ENCODE data around the gene ICA1. TPM values are rescaled to one million over a fixed set of nuclear protein-coding genes. Genes with fewer than 3 reads are reported as not detected.

Gene ICA1
- polyA plus RNA-seq, 2 of the 4 experiments (the other 2 are of a cell fraction), result 0.66 to 2.0 TPM

DNA sequence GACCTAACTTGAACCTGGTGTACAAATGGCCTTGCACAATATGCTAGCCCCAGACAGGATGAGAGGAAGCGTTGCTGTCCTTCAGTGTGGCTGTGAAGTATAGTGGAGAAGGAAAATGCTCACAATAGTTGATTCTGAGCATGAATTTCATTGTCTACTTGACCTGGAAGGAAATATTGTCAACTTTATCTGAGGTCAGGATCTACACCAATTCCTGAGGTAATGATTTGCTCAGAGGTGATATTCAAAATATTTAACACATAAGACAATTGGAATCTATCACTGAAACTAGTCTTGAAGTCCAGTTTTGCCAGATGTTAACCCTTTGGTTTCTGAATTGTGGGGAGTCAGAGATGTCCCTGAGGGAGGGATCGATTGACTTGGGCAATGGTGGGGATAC lies 20.9 kb upstream of the ICA1 start:
- H3K9me3 ChIP-seq, result no peaks in the 10 kb centered on the region
- no peaks in the 10 kb centered on the region for H3K4me1 ChIP-seq
- no peak overlapping the region for H3K4me2 ChIP-seq
- ATAC-seq, result no peak
- ChIA-PET CTCF (no interaction called here), POLR2A (no interaction called here)
- no peak overlapping the region for H3K4me3 ChIP-seq
- 24% methylated on average over 2 of the region's 2 CpGs for WGBS (ENCODE audit: missing lambda C conversion rate)
- no peak for FAIRE-seq
- DNase-seq (ENCODE audit: low read depth in 1 of 2, low spot score in 1 of 2), result no peak
- H3K27ac ChIP-seq, result no peak overlapping the region
- TF ChIP-seq NPAS2 (CRISPR knock-in tag; IDR thresholded peaks at IDR 0.05; ENCODE audit: borderline replicate concordance), result no peak
- TF ChIP-seq FOXS1 (CRISPR knock-in tag; IDR thresholded peaks at IDR 0.05), result no peak
- no peak for TF ChIP-seq RARB (CRISPR knock-in tag; IDR thresholded peaks at IDR 0.05)
- TF ChIP-seq KDM5A (IDR thresholded peaks at IDR 0.05), result no peak
- TF ChIP-seq TFCP2L1 (CRISPR knock-in tag; IDR thresholded peaks at IDR 0.05), result no peak
- TF ChIP-seq HOXB13 (CRISPR knock-in tag; IDR thresholded peaks at IDR 0.05; ENCODE audit: low read depth), result no peak
- no peak for TF ChIP-seq HOXA7 (CRISPR knock-in tag; IDR thresholded peaks at IDR 0.05)
- TF ChIP-seq, protein P1, sequence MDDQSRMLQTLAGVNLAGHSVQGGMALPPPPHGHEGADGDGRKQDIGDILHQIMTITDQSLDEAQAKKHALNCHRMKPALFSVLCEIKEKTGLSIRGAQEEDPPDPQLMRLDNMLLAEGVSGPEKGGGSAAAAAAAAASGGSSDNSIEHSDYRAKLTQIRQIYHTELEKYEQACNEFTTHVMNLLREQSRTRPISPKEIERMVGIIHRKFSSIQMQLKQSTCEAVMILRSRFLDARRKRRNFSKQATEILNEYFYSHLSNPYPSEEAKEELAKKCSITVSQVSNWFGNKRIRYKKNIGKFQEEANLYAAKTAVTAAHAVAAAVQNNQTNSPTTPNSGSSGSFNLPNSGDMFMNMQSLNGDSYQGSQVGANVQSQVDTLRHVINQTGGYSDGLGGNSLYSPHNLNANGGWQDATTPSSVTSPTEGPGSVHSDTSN (IDR thresholded peaks at IDR 0.05), result no peak
- no peak for TF ChIP-seq EHF (CRISPR knock-in tag; IDR thresholded peaks at IDR 0.05)

DNA sequence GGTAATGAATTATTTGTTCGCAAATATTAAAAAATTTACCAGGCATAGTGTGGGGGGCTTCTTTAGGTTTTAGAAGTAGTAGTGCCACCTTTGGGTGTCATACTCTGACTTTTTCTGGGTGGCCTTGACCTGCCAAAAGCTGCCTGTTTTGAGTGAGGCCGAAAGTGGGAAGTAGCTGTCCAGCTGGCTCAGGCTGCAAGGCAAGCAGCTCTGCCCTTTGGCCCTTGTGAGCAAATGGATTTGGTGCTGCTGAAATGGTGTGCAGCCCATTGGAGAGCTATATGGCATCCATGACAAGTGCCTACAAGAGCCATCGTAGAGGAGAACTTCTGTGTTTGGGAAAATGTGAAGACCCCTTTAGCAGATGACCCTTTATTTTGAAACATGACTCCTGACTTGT lies 20.2 kb upstream of the ICA1 start:
- Histone ChIP-seq H3K9me3 (no peaks in the 10 kb centered on the region), H3K4me3 (no peak overlapping the region), H3K4me2 (no peak overlapping the region), H3K4me1 (no peaks in the 10 kb centered on the region), H3K27ac (no peak overlapping the region)
- ATAC-seq (no peak), DNase-seq (ENCODE audit: low read depth in 1 of 2, low spot score in 1 of 2) (no peak), FAIRE-seq (no peak)
- WGBS (ENCODE audit: missing lambda C conversion rate), result 30% methylated on average over 3 of the region's 3 CpGs
- CTCF ChIA-PET, result interaction anchor here (0.7 kb wide), 1 partner anchor 1012 kb away, joined by 3 read pairs; no protein-coding TSS in a partner anchor
- POLR2A ChIA-PET, result no interaction called here
- TF ChIP-seq ZNF302 (CRISPR knock-in tag; IDR thresholded peaks at IDR 0.05), result no peak

DNA sequence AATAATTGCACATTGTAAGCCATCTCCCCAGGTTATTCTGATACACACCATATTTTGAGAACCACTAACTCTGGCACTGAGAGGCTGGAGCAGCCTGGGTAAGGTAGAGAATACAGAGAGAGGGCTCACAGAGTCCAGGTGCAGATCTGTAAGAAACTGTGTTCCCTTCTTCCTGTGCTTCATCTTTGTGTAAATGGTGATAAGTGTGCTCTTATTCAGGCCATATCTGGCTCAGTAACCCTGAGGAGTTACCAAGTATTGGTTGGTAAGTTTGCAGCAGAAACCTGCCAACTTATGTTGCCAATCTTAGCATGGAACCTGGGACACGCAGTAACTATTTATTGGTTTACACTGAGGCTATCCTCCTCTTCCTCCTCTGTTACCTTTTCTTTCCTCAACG lies 16.2 kb upstream of the ICA1 start:
- ATAC-seq, result no peak
- ChIA-PET POLR2A (no interaction called here), CTCF (no interaction called here)
- Histone ChIP-seq H3K4me3 (no peak overlapping the region), H3K4me2 (no peak overlapping the region), H3K4me1 (no peaks in the 10 kb centered on the region), H3K27ac (no peak overlapping the region), H3K9me3 (no peaks in the 10 kb centered on the region)
- WGBS (ENCODE audit: missing lambda C conversion rate), result 31% methylated on average over 2 of the region's 2 CpGs
- TF ChIP-seq, protein P2, sequence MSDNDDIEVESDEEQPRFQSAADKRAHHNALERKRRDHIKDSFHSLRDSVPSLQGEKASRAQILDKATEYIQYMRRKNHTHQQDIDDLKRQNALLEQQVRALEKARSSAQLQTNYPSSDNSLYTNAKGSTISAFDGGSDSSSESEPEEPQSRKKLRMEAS (IDR thresholded peaks at IDR 0.05), result no peak
- TF ChIP-seq PHF8 (IDR thresholded peaks at IDR 0.05; ENCODE audit: borderline replicate concordance, low read depth) (no peak), GATA3 (IDR thresholded peaks at IDR 0.05; ENCODE audit: borderline replicate concordance) (no peak), HEYL (CRISPR knock-in tag; IDR thresholded peaks at IDR 0.05) (no peak), RARB (CRISPR knock-in tag; IDR thresholded peaks at IDR 0.05) (no peak), JUN (IDR thresholded peaks at IDR 0.05) (no peak), CEBPB (IDR thresholded peaks at IDR 0.05) (no peak), RAD21 (conservative IDR thresholded peaks at IDR 0.05 in 1 of 2, IDR thresholded peaks at IDR 0.05 in 1 of 2) (no peak), FOSB (CRISPR knock-in tag; IDR thresholded peaks at IDR 0.05) (no peak), POLR2A (IDR thresholded peaks at IDR 0.05; ENCODE audit: low read length) (no peak), CHD2 (IDR thresholded peaks at IDR 0.05; ENCODE audit: low read length, partially characterized antibody) (no peak), JUNB (IDR thresholded peaks at IDR 0.05) (no peak), KDM1A (IDR thresholded peaks at IDR 0.05; ENCODE audit: low read depth) (no peak), CBX2 (IDR thresholded peaks at IDR 0.05; ENCODE audit: borderline replicate concordance, low read depth) (no peak), ZFP36 (IDR thresholded peaks at IDR 0.05; ENCODE audit: borderline replicate concordance, partially characterized antibody) (no peak), EHMT2 (IDR thresholded peaks at IDR 0.05; ENCODE audit: low read depth) (no peak), HOXB13 (CRISPR knock-in tag; IDR thresholded peaks at IDR 0.05; ENCODE audit: low read depth) (no peak)
- no peak for DNase-seq (ENCODE audit: low read depth in 1 of 2, low spot score in 1 of 2)
- FAIRE-seq, result no peak
